IMR-90 (cell line): ENCODE data around the gene CTF1.

Source experiments
- BHLHE40 ChIP-seq: fragments of 150-350 bp; IDR thresholded peaks from 2 replicates; pipeline ENCODE4 v1.6.1; 2016; ENCODE audit warnings: mild to moderate bottlenecking, low read depth, low read length
- CEBPB ChIP-seq: IDR thresholded peaks from 2 replicates; pipeline ENCODE4 v1.6.1; 2012; ENCODE audit warnings: low read depth, low read length, improper control_type of control experiment
- FOS ChIP-seq: fragments of 150-350 bp; IDR thresholded peaks from 2 replicates; pipeline ENCODE4 v1.6.1; 2016; ENCODE audit warnings: low read depth, low read length
- MAFK ChIP-seq: IDR thresholded peaks from 2 replicates; pipeline ENCODE4 v1.6.1; 2012; ENCODE audit warnings: low read depth, low read length, improper control_type of control experiment
- MXI1 ChIP-seq: IDR thresholded peaks from 2 replicates; pipeline ENCODE4 v1.6.1; 2012; ENCODE audit warnings: low read depth, mild to moderate bottlenecking, low read length, moderate library complexity, borderline replicate concordance
- NFE2L2 ChIP-seq: fragments of 150-350 bp; IDR thresholded peaks from 2 replicates; pipeline ENCODE4 v1.6.1; 2016; ENCODE audit warnings: low read depth, mild to moderate bottlenecking, low read length
- POLR2A ChIP-seq: IDR thresholded peaks from 2 replicates; pipeline ENCODE4 v1.6.1; 2012; ENCODE audit warnings: mild to moderate bottlenecking, low read depth, low read length
- RAD21 ChIP-seq: IDR thresholded peaks from 2 replicates; pipeline ENCODE4 v1.6.1; 2012; ENCODE audit warnings: low read length, improper control_type of control experiment
- RFX5 ChIP-seq: IDR thresholded peaks from 2 replicates; pipeline ENCODE4 v1.8.0; 2012; ENCODE audit warnings: low read depth, mild to moderate bottlenecking, low read length, moderate library complexity
- SMC3 ChIP-seq: fragments of 150-350 bp; IDR thresholded peaks from 2 replicates; pipeline ENCODE4 v1.6.1; 2016; ENCODE audit warnings: low read depth, mild to moderate bottlenecking, antibody characterized with exemption, low read length, moderate library complexity
- TF ChIP-seq, protein P1 (sequence below): conservative IDR thresholded peaks from 2 replicates; pipeline ENCODE4 v1.5.1; 2012; ENCODE audit warnings: mild to moderate bottlenecking, low read depth, low read length, improper control_type of control experiment

DNA sequence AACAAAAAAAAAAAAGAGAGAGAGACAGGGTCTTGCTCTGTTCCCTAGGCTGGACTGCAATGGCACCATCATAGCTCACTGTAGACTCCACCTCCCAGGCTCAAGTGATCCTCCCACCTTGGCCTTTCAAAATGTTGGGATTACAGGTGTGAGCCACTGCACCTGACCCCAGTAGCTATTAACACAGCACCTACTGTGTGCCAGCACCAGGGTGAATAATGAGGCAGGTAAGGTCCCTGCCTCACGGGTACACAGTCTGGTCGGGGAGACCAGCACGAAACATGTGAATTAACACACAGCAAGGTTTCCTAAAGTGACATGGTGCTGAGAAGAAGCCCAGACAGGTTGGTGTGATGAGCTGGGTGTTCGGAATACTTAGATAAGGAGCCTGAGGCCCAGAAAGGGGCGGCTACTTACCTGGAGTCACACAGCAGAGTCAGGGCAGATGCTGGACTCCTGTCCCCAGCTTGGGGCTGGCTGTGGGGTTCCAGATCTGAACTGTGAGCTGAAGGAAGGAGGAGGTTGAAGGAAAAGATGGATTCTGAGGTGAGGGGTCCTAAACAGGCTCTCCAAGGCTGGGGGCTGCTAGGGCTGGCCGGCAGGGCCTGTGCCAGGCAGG is 16.5 kb downstream of the CTF1 start:
- TF ChIP-seq CEBPB (no peak), NFE2L2 (no peak), RAD21 (no peak), RFX5 (no peak), MAFK (no peak), POLR2A (no peak), BHLHE40 (no peak), MXI1 (no peak), FOS (no peak), SMC3 (no peak)
- TF ChIP-seq, protein P1, sequence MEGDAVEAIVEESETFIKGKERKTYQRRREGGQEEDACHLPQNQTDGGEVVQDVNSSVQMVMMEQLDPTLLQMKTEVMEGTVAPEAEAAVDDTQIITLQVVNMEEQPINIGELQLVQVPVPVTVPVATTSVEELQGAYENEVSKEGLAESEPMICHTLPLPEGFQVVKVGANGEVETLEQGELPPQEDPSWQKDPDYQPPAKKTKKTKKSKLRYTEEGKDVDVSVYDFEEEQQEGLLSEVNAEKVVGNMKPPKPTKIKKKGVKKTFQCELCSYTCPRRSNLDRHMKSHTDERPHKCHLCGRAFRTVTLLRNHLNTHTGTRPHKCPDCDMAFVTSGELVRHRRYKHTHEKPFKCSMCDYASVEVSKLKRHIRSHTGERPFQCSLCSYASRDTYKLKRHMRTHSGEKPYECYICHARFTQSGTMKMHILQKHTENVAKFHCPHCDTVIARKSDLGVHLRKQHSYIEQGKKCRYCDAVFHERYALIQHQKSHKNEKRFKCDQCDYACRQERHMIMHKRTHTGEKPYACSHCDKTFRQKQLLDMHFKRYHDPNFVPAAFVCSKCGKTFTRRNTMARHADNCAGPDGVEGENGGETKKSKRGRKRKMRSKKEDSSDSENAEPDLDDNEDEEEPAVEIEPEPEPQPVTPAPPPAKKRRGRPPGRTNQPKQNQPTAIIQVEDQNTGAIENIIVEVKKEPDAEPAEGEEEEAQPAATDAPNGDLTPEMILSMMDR, result no peak
